ENCODE measurements around the gene ABCG2.

DNA sequence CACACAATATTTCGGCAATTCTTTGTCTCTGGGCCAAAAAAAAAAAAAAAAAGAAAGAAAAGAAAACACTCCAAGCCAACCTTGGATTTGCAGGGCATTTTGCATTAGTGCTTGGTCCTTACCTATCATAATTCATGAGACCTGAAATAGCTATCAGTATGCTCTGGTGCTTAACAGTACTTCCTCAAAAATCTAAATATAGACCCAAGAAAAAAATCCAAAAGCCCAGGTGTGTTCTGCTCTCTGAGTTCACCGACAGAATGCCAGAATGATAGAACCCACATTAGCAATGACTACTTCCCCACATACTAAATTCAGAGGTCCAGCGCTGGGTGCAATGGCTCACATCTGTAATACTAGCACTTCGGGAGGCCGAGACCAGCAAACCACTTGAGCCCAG is 42.9 kb downstream of the ABCG2 start:
- TF ChIP-seq, protein P1, sequence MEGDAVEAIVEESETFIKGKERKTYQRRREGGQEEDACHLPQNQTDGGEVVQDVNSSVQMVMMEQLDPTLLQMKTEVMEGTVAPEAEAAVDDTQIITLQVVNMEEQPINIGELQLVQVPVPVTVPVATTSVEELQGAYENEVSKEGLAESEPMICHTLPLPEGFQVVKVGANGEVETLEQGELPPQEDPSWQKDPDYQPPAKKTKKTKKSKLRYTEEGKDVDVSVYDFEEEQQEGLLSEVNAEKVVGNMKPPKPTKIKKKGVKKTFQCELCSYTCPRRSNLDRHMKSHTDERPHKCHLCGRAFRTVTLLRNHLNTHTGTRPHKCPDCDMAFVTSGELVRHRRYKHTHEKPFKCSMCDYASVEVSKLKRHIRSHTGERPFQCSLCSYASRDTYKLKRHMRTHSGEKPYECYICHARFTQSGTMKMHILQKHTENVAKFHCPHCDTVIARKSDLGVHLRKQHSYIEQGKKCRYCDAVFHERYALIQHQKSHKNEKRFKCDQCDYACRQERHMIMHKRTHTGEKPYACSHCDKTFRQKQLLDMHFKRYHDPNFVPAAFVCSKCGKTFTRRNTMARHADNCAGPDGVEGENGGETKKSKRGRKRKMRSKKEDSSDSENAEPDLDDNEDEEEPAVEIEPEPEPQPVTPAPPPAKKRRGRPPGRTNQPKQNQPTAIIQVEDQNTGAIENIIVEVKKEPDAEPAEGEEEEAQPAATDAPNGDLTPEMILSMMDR (IDR thresholded peaks at IDR 0.05) = no peak
- no peak for TF ChIP-seq POLR2AphosphoS5 (IDR thresholded peaks at IDR 0.05)
- no peak for TF ChIP-seq EP300 (IDR thresholded peaks at IDR 0.05)
- TF ChIP-seq POLR2A (IDR thresholded peaks at IDR 0.05) = no peak
